ENCODE measurements around the gene TCF15.

DNA sequence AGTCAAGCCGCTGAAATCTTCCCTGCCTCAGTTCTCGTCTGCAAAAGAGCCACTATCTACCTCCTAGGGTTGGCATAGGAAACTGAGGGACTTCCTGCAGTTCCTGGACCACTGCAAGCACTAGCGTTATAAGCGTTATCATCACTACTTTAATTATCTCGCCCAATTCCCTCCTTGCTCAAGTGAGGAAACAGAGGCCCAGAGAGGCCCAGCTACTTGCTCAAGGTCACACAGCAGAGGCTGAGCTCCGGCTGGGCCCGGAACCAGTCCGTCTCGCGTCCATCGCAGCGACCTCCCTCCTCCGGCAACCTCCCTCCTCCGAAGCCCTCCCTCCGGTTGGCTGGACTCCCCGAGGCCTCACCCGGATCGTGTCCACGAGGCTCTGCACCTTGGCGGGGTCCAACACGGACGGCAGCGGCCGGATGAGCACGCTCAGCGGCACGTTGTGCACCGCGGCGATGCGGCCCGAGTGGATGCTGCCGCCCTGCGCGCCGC, 42.6 kb upstream of the TCF15 start:
- TF ChIP-seq, protein P1, sequence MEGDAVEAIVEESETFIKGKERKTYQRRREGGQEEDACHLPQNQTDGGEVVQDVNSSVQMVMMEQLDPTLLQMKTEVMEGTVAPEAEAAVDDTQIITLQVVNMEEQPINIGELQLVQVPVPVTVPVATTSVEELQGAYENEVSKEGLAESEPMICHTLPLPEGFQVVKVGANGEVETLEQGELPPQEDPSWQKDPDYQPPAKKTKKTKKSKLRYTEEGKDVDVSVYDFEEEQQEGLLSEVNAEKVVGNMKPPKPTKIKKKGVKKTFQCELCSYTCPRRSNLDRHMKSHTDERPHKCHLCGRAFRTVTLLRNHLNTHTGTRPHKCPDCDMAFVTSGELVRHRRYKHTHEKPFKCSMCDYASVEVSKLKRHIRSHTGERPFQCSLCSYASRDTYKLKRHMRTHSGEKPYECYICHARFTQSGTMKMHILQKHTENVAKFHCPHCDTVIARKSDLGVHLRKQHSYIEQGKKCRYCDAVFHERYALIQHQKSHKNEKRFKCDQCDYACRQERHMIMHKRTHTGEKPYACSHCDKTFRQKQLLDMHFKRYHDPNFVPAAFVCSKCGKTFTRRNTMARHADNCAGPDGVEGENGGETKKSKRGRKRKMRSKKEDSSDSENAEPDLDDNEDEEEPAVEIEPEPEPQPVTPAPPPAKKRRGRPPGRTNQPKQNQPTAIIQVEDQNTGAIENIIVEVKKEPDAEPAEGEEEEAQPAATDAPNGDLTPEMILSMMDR (IDR thresholded peaks at IDR 0.05), result no peak
- no peak for TF ChIP-seq POLR2A (IDR thresholded peaks at IDR 0.05)
